ENCODE measurements around the gene KLHDC9.

GRCh38 chr1:161080441-161081405, 17.4 kb upstream of the KLHDC9 start:
- TF ChIP-seq CTCF (IDR thresholded peaks at IDR 0.05) (no peak), POLR2AphosphoS5 (IDR thresholded peaks at IDR 0.05) (no peak), POLR2A (IDR thresholded peaks at IDR 0.05; ENCODE audit: low read depth) (no peak), EP300 (IDR thresholded peaks at IDR 0.05) (no peak)

All from esophagus muscularis mucosa (tissue), 4 donors.